HS-5 (cell line): ENCODE results near the gene SEZ6L2.
"Not testable (repeated sequence)": the region's sequence is repeated elsewhere in the genome, so short reads cannot be mapped to it uniquely, and the experiment has no call there.

Source experiments
- DNase-seq: peaks from one replicate; pipeline ENCODE4 v3.0.0-alpha.2; 2012; ENCODE audit warnings: low read depth

Gene SEZ6L2

GRCh38 chr16:29850998-29851397 lies 48.4 kb downstream of the SEZ6L2 start:
- DNase-seq, result no peak

DNA sequence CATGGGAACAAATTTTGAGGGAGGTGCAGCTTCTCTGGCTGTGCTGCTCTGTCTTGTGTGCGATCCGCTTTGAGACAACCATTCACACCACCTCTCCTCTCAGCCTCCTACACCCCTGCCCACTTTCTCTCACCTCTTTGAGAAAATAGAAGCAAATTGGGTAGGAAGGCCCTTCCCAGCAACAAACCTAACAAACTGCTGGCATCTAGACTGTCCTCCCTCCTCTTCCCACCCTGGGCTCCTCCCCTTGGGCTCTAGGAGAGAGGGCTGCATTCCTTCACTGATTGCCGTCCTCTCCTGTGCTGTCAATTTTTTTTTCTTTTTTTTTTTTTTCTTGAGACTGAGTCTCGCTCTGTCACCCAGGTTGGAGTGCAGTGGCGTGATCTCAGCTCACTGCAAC lies 49.8 kb downstream of the SEZ6L2 start:
- DNase-seq, result no peak

- no peak for DNase-seq
These were observed 50.7 kb downstream of the SEZ6L2 start for GRCh38 chr16:29848420-29849297.

- no peak for DNase-seq
These were observed 53.7 kb downstream of the SEZ6L2 start for GRCh38 chr16:29845656-29846055.

GRCh38 chr16:29844575-29845331 lies 54.6 kb downstream of the SEZ6L2 start:
- no peak for DNase-seq

DNA sequence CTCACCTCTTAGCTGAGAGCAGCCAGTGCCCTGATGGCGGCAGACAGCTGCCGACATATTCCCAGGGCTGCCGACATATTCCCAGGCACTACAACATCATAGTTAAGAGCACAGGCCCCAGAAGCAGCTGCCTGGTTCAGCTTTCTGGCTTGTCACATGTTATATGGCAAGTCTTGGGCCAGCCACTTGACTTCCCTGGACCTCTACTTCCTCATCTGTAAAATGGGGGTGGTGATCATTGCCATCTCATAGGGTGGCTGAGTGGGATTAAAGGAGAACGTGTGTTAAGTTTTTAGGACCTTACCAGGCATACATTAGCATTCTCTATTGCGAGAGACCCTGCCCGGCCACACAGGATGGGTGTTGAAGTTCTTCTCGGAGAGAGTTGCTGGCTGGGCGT lies 55.4 kb downstream of the SEZ6L2 start:
- DNase-seq, result no peak

DNA sequence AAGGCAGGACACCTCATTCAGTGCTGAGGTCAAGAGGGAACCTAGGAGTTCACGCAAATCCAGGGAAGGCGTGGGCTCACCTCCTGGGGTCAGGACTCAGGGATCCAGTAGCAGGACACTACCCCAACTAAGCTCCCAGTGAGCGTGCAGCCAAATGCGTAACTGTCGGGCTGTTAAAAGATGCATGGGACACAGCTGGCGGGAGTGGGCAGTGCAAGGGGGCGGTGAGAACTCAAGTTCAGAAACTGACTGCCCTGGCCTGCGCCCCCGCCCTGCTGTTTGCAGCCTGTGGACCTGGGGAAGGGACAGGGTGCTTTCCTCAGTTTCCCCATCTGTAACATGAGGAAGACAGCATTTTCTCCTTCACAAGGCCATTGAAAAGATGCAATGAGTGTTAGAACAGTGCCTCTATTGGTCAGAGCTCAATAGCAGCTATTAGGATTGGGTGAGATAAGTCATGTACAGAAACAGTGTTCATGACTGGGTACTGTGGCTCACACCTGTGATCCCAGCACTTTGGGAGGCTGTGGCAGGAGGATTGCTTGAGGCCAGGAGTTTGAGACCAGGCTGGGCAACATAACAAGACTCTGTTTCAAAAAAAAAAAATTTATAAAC lies 56.5 kb downstream of the SEZ6L2 start:
- no peak for DNase-seq

- no peak for DNase-seq
These were observed 57.7 kb downstream of the SEZ6L2 start for GRCh38 chr16:29841631-29842030.

GRCh38 chr16:29840240-29840639 lies 59.1 kb downstream of the SEZ6L2 start:
- no peak for DNase-seq

- no peak for DNase-seq
These were observed 59.5 kb downstream of the SEZ6L2 start for GRCh38 chr16:29839822-29840221.

DNA sequence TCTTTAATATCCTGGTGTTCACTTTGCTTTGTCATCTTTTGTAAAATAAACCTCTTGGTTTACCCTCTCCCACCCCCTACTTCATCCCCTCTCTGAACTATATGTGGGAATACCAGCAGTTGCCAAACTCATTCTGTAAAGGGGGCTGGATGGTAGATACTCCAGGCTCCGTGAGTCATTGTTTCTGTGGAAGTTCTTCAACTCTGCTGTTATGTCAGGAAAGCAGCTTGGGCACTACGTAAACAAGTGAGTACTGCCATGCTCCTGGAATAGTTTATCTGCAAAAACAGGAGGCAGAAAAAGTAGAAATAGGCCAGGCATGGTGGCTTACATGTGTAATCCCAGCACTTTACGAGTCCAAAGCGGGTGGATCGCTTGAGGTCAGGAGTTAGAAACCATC lies 61.5 kb downstream of the SEZ6L2 start:
- no peak for DNase-seq

DNA sequence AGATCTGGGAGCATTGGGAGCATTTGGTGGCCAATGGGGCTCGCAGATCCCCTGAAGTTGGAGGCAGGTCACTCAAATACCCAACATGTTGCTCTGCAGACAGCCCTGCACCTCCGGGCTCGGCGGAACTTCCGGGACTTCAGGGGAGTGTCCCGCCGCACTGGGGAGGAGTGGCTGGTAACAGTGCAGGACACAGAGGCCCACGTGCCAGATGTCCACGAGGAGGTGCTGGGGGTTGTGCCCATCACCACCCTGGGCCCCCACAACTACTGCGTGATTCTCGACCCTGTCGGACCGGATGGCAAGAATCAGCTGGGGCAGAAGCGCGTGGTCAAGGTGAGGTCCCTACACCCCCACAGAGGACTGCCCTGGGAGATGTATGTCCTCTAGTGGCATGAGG lies 62.7 kb downstream of the SEZ6L2 start:
- no peak for DNase-seq

DNA sequence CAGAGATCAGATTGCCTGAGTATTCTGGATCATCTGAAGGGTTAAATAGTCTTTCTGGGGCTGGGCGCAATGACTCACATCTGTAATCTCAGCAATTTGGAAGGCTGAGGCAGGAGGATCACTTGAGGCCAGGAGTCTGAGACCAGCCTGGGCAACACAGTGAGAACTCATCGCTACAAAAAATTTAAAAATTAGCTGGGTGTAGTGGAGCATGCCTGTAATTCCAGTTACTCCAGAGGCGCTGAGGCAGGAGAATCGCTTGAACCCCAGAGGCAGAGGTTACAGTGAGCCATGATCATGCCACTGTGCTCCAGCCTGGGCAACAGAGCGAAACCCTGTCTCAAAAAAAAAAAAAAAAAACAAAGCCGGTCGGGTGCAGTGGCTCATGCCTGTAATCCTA lies 63.4 kb downstream of the SEZ6L2 start:
- no peak for DNase-seq

- DNase-seq, result no peak
These were observed 65.3 kb downstream of the SEZ6L2 start for GRCh38 chr16:29834079-29834478.

DNA sequence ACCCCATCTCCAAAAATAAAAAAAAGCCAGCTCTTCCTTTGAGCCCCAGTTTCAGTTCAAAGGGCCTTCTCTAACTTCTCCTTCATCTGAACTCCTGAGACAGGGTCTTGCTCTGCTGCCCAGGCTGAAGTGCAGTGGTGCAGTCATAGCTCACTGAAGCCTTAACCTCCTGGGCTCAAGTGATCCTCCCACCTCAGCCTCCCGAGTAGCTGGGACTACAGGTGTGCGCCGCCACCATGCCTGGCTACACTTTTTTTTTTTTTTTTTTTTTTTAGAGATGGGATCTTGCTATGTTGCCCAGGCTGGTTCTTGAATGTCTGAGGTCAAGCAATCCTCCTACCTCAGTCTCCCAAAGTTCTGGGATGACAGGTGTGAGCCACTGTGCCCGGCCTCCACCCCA lies 66.1 kb downstream of the SEZ6L2 start:
- not testable (repeated sequence) for DNase-seq

- no peak for DNase-seq
These were observed 67.9 kb downstream of the SEZ6L2 start for GRCh38 chr16:29831490-29831889.

DNA sequence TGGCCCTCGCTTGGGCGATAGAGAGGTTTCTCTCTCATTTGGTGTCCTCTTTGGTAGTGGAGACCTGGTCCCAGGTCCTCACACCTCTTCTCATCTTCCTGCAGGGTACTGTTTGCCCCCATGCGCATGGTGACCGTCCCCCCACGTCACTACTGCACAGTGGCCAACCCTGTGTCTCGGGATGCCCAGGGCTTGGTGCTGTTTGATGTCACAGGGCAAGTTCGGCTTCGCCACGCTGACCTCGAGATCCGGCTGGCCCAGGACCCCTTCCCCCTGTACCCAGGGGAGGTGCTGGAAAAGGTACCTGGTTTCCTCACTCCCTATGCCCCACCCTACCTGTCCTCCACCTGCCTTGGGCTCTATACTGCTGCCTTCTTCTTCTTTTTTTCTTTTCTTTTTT lies 68.6 kb downstream of the SEZ6L2 start:
- no peak for DNase-seq

GRCh38 chr16:29826342-29826695 lies 73.0 kb downstream of the SEZ6L2 start:
- no peak for DNase-seq

DNA sequence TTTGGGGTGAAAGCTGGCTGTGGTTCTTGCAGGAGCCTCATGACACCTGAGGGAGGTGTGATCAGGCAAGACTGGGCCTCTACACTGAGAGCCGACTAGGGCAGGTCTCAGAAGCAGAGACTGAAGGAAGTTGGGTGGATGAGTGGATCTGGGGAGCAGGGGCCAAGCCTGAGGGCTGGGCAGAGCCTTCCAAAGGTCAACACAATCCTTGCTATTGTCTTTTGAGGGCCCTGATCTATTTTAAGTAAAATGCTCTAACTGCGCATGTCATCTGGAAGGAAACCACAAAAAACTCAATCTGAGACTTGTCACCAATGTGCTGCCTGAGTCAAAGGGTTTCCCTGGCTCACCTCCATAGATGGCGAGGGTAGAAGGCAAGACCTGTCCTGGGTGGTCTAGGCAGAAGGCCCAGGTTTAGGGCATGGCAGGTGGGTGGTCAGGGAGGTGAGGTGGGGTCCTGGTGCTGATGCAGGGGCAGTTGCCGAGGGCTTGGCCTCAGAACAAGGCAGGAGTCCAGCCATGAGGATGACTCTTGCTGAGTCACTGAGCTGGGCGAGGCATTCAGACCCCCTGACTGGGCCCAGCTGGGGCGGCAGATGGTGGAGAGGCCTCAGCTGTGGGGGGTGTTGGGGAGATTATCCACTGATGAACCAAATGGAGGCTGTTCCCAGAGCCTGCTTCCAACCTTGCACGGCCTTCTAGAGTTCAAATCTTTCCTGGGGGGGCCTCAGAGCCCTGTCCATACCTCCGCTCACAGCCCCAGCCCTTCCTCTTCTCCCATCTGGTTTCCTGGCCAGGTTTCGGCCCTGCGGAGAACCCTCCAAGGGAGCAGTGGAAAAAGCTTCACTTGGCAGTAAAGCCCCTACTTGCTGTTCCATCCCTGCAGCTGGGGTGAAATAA lies 74.0 kb downstream of the SEZ6L2 start:
- peak; percentile 89 for DNase-seq

DNA sequence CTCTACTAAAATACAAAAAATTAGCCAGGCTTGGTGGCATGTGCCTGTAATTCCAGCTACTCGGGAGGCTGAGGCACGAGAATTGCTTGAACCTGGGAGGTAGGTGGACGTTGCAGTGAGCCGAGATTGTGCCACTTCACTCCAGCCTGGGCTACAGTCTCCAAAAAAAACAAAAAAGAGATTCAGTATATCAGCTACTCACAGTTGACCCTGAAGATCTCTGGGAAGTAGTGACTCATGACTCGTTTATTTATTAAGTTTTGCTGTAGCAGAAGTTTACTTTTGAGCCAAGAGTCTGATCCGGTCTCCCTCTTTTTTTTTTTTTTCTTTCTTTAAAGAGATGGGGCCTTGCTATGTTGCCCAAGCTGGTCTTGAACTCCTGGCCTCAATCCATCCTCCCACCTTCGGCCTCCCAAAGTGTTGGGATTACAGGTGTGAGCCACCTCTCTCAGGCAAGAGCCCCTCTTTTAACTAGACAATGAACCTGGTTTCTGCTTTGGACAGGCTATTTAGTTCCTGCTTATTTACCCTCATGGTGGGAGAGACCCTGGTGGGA lies 74.7 kb downstream of the SEZ6L2 start:
- no peak for DNase-seq

DNA sequence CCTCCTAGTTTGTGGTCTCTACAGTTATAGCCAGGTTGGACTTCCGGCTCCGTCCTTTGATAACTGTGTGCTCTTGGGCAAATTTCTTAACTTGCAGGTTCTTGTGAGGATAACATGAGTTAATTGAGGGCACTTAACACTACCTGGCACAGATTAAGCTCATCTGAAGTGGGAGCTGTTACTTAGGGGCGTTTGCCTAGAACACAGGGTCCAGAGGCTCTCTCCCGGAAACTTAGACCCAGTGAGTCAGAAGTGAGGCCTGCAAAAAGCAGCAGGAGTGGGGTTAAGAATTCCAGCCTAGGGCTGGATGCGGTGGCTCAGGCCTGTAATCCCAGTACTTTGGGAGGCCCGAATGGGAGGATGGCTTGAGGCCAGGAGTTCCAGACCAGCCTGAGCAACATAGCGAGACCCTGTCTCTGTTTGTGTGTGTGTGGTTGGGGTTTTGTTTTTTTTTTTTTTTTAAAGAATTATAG lies 77.7 kb downstream of the SEZ6L2 start:
- no peak for DNase-seq
